ENCODE data around the gene BABAM2. TPM values are rescaled to one million over a fixed set of nuclear protein-coding genes. Genes with fewer than 3 reads are reported as not detected.

The BABAM2 gene
- total and polyA plus RNA-seq, 9 of the 15 experiments (the other 6 are each of a cell fraction or from before 2014, with no cell fraction given), result 10.9 to 37.4 (median 25.6) TPM

DNA sequence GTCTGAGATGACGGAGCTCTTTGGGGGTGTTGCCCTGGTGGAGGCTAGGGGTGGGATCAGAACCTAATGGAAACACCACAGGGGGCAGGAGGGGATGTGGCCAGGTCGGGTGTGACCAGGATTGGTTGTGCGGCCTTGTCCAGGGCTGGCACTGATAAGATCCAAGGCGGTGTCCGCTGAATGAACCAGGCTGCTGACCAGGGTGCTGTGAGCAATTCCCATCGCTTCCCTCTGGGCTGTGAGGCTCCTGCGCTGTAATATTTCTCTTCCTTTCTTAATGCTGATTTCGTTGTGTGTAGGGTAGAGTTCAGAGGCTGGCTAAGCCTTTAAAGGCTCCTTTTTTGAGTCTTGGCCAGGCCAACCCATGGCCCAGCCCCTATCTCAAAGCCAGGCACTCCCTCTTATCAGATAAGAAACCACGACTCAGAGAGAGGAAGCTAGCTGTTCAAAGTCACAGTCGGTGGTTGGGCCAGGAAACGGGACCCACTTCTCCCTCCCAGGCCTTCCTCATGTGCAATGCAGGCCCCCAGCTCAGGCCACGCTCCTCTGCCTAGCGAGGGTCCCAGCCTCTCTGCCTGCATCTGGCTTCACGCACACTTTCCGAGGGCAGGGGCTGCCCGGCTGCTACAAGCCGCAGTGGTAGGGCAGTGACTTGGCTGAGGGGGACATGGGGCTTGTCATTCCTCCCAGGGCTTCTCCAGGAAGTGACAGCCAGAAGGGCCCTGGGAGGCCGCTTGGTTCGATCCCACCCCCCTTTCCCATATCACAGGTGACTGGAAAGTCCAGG is 476.2 kb downstream of the BABAM2 start (continued):
- TF ChIP-seq, protein P1, sequence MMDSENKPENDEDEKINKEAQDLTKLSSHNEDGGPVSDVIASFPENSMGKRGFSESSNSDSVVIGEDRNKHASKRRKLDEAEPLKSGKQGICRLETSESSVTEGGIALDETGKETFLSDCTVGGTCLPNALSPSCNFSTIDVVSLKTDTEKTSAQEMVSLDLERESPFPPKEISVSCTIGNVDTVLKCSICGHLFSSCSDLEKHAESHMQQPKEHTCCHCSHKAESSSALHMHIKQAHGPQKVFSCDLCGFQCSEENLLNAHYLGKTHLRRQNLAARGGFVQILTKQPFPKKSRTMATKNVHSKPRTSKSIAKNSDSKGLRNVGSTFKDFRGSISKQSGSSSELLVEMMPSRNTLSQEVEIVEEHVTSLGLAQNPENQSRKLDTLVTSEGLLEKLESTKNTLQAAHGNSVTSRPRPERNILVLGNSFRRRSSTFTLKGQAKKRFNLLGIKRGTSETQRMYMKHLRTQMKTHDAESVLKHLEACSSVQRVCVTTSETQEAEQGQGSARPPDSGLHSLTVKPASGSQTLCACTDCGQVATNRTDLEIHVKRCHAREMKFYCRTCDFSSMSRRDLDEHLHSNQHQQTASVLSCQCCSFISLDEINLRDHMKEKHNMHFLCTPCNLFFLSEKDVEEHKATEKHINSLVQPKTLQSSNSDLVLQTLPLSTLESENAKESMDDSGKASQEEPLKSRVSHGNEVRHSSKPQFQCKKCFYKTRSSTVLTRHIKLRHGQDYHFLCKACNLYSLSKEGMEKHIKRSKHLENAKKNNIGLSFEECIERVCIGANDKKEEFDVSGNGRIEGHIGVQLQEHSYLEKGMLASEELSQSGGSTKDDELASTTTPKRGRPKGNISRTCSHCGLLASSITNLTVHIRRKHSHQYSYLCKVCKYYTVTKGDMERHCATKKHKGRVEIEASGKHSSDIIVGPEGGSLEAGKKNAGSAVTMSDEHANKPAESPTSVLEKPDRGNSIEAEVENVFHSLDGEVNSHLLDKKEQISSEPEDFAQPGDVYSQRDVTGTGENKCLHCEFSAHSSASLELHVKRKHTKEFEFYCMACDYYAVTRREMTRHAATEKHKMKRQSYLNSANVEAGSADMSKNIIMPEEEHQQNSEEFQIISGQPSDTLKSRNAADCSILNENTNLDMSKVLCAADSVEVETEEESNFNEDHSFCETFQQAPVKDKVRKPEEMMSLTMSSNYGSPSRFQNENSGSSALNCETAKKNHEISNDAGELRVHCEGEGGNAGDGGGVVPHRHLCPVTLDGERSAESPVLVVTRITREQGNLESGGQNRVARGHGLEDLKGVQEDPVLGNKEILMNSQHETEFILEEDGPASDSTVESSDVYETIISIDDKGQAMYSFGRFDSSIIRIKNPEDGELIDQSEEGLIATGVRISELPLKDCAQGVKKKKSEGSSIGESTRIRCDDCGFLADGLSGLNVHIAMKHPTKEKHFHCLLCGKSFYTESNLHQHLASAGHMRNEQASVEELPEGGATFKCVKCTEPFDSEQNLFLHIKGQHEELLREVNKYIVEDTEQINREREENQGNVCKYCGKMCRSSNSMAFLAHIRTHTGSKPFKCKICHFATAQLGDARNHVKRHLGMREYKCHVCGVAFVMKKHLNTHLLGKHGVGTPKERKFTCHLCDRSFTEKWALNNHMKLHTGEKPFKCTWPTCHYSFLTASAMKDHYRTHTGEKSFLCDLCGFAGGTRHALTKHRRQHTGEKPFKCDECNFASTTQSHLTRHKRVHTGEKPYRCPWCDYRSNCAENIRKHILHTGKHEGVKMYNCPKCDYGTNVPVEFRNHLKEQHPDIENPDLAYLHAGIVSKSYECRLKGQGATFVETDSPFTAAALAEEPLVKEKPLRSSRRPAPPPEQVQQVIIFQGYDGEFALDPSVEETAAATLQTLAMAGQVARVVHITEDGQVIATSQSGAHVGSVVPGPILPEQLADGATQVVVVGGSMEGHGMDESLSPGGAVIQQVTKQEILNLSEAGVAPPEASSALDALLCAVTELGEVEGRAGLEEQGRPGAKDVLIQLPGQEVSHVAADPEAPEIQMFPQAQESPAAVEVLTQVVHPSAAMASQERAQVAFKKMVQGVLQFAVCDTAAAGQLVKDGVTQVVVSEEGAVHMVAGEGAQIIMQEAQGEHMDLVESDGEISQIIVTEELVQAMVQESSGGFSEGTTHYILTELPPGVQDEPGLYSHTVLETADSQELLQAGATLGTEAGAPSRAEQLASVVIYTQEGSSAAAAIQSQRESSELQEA (IDR thresholded peaks at IDR 0.05; ENCODE audit: low read depth), result no peak
- TF ChIP-seq SETDB1 (IDR thresholded peaks at IDR 0.05; ENCODE audit: low read length) (no peak), TBP (optimal IDR thresholded peaks at IDR 0.05; ENCODE audit: low read depth, low read length) (peak; percentile 48), ZNF124 (CRISPR knock-in tag; IDR thresholded peaks at IDR 0.05) (no peak), HDAC2 (IDR thresholded peaks at IDR 0.05) (peak; percentile 88), SMC3 (conservative IDR thresholded peaks at IDR 0.05; ENCODE audit: insufficient read depth, low read depth, low read length) (no peak), STAG1 (CRISPR knock-in tag; IDR thresholded peaks at IDR 0.05; ENCODE audit: borderline replicate concordance) (no peak), EP300 (IDR thresholded peaks at IDR 0.05; ENCODE audit: low read length) (peak; percentile 79), ZNF436 (CRISPR knock-in tag; IDR thresholded peaks at IDR 0.05) (no peak), BRF1 (IDR thresholded peaks at IDR 0.05; ENCODE audit: borderline replicate concordance, extremely low read depth, insufficient read length) (no peak), ZNF354B (CRISPR knock-in tag; IDR thresholded peaks at IDR 0.05) (no peak; the same call in 1 of the 2 replicates), ZBTB8A (IDR thresholded peaks at IDR 0.05; ENCODE audit: partially characterized antibody) (no peak), MXI1 (IDR thresholded peaks at IDR 0.05; ENCODE audit: low read depth, low read length) (no peak)
- TF ChIP-seq, protein P2, sequence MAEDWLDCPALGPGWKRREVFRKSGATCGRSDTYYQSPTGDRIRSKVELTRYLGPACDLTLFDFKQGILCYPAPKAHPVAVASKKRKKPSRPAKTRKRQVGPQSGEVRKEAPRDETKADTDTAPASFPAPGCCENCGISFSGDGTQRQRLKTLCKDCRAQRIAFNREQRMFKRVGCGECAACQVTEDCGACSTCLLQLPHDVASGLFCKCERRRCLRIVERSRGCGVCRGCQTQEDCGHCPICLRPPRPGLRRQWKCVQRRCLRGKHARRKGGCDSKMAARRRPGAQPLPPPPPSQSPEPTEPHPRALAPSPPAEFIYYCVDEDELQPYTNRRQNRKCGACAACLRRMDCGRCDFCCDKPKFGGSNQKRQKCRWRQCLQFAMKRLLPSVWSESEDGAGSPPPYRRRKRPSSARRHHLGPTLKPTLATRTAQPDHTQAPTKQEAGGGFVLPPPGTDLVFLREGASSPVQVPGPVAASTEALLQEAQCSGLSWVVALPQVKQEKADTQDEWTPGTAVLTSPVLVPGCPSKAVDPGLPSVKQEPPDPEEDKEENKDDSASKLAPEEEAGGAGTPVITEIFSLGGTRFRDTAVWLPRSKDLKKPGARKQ (CRISPR knock-in tag; IDR thresholded peaks at IDR 0.05), result no peak
